DMS79 treated with DMSO at 0.1 percent for 48 hours (cell line): Measurements from ENCODE around the gene PCDHGA2.
"Not testable (repeated sequence)": the region's sequence is repeated elsewhere in the genome, so short reads cannot be mapped to it uniquely, and the experiment has no call there.

Experiments
- DNase-seq: peaks from one replicate; lab custom pipeline; 2025; lab: John Stamatoyannopoulos, UW

The PCDHGA2 gene

GRCh38 chr5:141346017-141346416, 7.5 kb downstream of the PCDHGA2 start:
- DNase-seq = not testable (repeated sequence)

- DNase-seq = no peak
Observed at GRCh38 chr5:141349917-141350619, 11.5 kb downstream of the PCDHGA2 start, which contains the start of gene PCDHGB1. Gene PCDHGB1, plus strand, starts transcription at chr5:141350099. Its CDS starts 162 bp downstream, at chr5:141350261.

- DNase-seq = no peak
Observed at GRCh38 chr5:141351591-141351990, 13.0 kb downstream of the PCDHGA2 start.

- no peak for DNase-seq
Observed at GRCh38 chr5:141354900-141355469, 16.4 kb downstream of the PCDHGA2 start, which contains the start of gene PCDHGA4. Gene PCDHGA4, plus strand, starts transcription at chr5:141355021. Its CDS starts 87 bp downstream, at chr5:141355108.

- DNase-seq = no peak
Observed at GRCh38 chr5:141355641-141356040, 17.1 kb downstream of the PCDHGA2 start.

- no peak for DNase-seq
Observed at GRCh38 chr5:141356133-141356532, 17.6 kb downstream of the PCDHGA2 start.

- DNase-seq = no peak
Observed at GRCh38 chr5:141356950-141357349, 18.4 kb downstream of the PCDHGA2 start.

GRCh38 chr5:141359790-141360426, 21.3 kb downstream of the PCDHGA2 start, which contains the start of gene PCDHGB2:
Gene PCDHGB2, plus strand, starts transcription at chr5:141359994. Its CDS starts 142 bp downstream, at chr5:141360136.
- no peak for DNase-seq

GRCh38 chr5:141360685-141361084, 22.1 kb downstream of the PCDHGA2 start:
- no peak for DNase-seq

- DNase-seq = no peak
Observed at GRCh38 chr5:141362719-141363118, 24.2 kb downstream of the PCDHGA2 start.

- no peak for DNase-seq
Observed at GRCh38 chr5:141363952-141364660, 25.5 kb downstream of the PCDHGA2 start, which contains the start of gene PCDHGA5. Gene PCDHGA5, plus strand, starts transcription at chr5:141364162. Its CDS starts 169 bp downstream, at chr5:141364331.

GRCh38 chr5:141366016-141366896, 27.7 kb downstream of the PCDHGA2 start:
- no peak for DNase-seq

GRCh38 chr5:141369994-141370848, 31.7 kb downstream of the PCDHGA2 start, which contains the start of gene PCDHGB3:
Gene PCDHGB3, plus strand, starts transcription at chr5:141370242. Its CDS starts 153 bp downstream, at chr5:141370395.
- no peak for DNase-seq

- no peak for DNase-seq
Observed at GRCh38 chr5:141371572-141372475, 33.3 kb downstream of the PCDHGA2 start.

GRCh38 chr5:141373673-141374317, 35.2 kb downstream of the PCDHGA2 start, which contains the start of gene PCDHGA6:
Gene PCDHGA6, plus strand, starts transcription at chr5:141373891. Its CDS starts 193 bp downstream, at chr5:141374084.
- no peak for DNase-seq

GRCh38 chr5:141374627-141375026, 36.1 kb downstream of the PCDHGA2 start:
- no peak for DNase-seq

GRCh38 chr5:141375444-141376155, 37.0 kb downstream of the PCDHGA2 start:
- not testable (repeated sequence) for DNase-seq
